ENCODE results near the gene RCBTB2. TPM values are rescaled to one million over a fixed set of nuclear protein-coding genes. Genes with fewer than 3 reads are reported as not detected.

Gene RCBTB2
- total and polyA plus RNA-seq, 12 donors: 9.8 to 36.4 (median 16.9) TPM

DNA sequence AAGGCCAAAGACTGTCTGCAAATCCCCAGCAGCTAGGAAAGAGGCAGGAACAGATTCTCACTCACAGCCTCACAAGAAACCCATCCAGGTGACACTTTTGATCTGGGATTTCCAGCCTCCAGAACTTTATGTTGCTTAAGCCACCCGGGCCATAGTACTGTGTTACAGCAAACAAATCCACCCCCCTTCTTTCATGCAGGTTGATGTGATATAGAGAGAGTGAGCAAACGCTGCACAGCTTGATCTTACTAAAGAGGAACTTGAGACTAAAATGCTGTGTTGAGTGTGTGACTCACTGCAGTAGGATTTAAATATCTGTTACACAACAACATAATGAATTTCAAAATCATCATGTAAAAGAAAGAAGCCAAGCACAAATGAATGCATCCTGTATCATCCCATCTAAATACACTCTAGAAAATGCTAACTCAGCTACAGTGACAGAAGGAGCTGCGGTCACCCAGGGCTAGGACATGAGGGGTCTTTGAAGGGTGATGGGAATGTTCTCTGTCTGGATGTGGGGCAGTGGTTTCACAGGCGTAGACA lies 32.2 kb downstream of the RCBTB2 start:
- TF ChIP-seq, protein P1, sequence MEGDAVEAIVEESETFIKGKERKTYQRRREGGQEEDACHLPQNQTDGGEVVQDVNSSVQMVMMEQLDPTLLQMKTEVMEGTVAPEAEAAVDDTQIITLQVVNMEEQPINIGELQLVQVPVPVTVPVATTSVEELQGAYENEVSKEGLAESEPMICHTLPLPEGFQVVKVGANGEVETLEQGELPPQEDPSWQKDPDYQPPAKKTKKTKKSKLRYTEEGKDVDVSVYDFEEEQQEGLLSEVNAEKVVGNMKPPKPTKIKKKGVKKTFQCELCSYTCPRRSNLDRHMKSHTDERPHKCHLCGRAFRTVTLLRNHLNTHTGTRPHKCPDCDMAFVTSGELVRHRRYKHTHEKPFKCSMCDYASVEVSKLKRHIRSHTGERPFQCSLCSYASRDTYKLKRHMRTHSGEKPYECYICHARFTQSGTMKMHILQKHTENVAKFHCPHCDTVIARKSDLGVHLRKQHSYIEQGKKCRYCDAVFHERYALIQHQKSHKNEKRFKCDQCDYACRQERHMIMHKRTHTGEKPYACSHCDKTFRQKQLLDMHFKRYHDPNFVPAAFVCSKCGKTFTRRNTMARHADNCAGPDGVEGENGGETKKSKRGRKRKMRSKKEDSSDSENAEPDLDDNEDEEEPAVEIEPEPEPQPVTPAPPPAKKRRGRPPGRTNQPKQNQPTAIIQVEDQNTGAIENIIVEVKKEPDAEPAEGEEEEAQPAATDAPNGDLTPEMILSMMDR (IDR thresholded peaks at IDR 0.05): no peak
- TF ChIP-seq POLR2A (IDR thresholded peaks at IDR 0.05): no peak
- WGBS, 4 donors: 58 to 86% (median 76%) methylated on average over 4 of the region's 4 CpGs
- DNase-seq: peak in 1 of 7 donors; percentile 39
- H3K4me3 ChIP-seq: no peak overlapping the region
- H3K27ac ChIP-seq: peak overlapping the region in 3 of 5 donors; percentile 17 to 83 (median 26)
- no peaks in the 10 kb centered on the region for H3K4me1 ChIP-seq (replicated peaks in 1 of 2)
- no peaks in the 10 kb centered on the region for H3K9me3 ChIP-seq (replicated peaks in 1 of 3)
- H3K36me3 ChIP-seq (replicated peaks in 1 of 2): no peaks in the 10 kb centered on the region
- intact Hi-C loops (cut with DNase I): no loop called here
- no peaks in the 10 kb centered on the region for H3K27me3 ChIP-seq

DNA sequence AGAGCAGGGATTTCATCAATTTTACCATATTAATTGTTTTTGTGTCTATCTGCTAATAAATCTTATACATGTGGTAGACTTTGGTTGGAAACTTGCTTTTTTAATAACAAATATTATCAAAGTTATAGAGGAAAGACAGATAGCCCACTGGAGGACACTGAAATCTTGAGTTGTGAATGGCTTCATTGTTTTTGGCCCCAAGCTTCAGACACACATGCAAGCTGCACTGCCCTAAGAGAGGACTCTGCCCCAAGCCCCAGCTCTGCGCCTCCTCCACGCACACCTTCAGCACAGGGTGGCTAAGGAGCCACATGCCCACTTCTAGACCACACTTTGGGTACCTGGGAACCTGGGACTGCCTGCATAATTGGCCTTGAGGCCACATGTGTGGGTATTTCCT lies 35.2 kb downstream of the RCBTB2 start:
- no peak overlapping the region for H3K4me3 ChIP-seq
- DNase-seq: no peak
- TF ChIP-seq, protein P1 (IDR thresholded peaks at IDR 0.05): no peak
- TF ChIP-seq POLR2A (IDR thresholded peaks at IDR 0.05): no peak
- no peaks in the 10 kb centered on the region for H3K27me3 ChIP-seq
- no peaks in the 10 kb centered on the region for H3K36me3 ChIP-seq (replicated peaks in 1 of 2)
- H3K4me1 ChIP-seq (replicated peaks in 1 of 2): no peaks in the 10 kb centered on the region
- H3K9me3 ChIP-seq (replicated peaks in 1 of 3): no peaks in the 10 kb centered on the region
- intact Hi-C loops (cut with DNase I): no loop called here
- WGBS, 4 donors: 96 to 100% (median 99%) methylated on average over 2 of the region's 2 CpGs
- no peak overlapping the region for H3K27ac ChIP-seq

DNA sequence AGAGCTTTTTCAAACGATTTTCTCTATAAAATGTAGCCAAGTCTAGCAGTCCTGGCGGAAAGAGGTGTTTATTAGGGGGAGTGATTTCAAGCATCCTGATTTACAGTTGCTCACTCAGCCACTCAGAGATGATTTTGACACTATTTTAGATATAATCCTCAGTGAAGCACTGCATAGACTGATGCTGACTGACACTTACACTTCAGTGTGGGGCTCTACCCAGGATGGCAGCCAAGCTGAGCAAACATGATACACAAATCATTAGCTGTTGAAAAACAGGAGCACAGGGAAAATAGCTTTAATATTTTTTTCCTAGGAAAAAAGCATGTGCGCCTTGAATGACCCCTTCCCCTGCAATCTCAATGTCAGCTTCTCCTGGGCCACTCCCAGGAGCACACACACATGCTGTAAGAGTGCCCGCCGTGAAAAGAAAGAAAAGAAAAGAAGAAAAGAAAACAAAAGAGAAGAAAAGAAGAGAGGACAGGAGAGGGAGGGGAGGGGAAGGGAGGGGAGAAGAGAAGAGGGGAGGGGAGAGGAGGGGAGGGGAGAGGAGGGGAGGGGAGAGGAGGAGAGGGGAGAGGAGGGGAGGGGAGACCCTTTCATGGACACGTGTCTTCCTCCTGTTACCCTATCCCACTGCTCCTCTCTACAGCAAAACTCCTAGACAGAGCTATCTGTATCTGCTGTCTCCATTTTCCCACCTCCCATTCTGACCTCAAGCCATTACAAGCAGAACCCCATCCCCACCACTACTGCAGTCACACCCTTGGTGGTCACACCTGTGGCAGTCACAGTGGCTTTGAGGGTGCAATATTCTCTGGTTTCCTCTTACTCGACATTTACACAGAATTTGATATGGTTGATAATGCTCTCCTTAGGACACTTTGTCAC lies 36.4 kb downstream of the RCBTB2 start:
- intact Hi-C loops (cut with DNase I): no loop called here
- peaks cover 0 to 7% of the 10 kb centered on the region in 2 donors for H3K4me1 ChIP-seq (replicated peaks in 1 of 2)
- H3K36me3 ChIP-seq (replicated peaks in 1 of 2): no peaks in the 10 kb centered on the region
- no peak overlapping the region for H3K4me3 ChIP-seq
- H3K27ac ChIP-seq: no peak overlapping the region
- TF ChIP-seq POLR2A (IDR thresholded peaks at IDR 0.05): no peak
- TF ChIP-seq, protein P1 (IDR thresholded peaks at IDR 0.05): no peak
- H3K9me3 ChIP-seq (replicated peaks in 1 of 3): no peaks in the 10 kb centered on the region
- no peak for DNase-seq
- H3K27me3 ChIP-seq: no peaks in the 10 kb centered on the region
- WGBS, 4 donors: 79 to 91% (median 86%) methylated on average over 7 of the region's 7 CpGs

DNA sequence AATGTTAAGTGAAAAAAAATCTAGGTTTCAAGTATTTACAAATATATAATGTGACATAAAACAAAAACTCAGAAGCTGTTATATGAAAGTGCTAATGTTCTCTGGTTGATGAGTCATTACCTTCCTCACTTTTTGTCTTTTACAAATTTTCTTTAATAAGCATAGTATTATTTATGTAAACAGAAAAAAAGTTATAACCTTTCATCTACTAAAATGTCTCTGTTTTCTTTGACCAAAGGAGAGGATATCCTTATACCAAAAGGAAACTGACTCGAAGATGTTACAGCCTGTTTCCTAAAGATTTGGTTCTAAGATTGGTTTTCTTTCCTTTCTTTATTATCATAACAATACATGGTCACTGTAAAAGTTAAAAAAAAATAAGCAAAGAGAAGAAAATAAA lies 38.0 kb downstream of the RCBTB2 start:
- Histone ChIP-seq H3K27ac (no peak overlapping the region), H3K27me3 (no peaks in the 10 kb centered on the region), H3K9me3 (replicated peaks in 1 of 3) (no peaks in the 10 kb centered on the region), H3K36me3 (replicated peaks in 1 of 2) (no peaks in the 10 kb centered on the region), H3K4me3 (no peak overlapping the region), H3K4me1 (replicated peaks in 1 of 2) (peaks cover 0 to 12% of the 10 kb centered on the region in 2 donors)
- 75 to 85% (median 81%) methylated on average over 1 of the region's 1 CpG for WGBS, 4 donors
- no peak for TF ChIP-seq POLR2A (IDR thresholded peaks at IDR 0.05)
- DNase-seq: no peak
- intact Hi-C loops (cut with DNase I): no loop called here
